Tibial artery (tissue), 4 donors: ENCODE data around the gene THRB.

Experiments used
- DNase-seq, 2 donors: peaks; one replicate each; pipeline ENCODE4 v3.0.0-alpha.2; 2019
- H3K27ac ChIP-seq, 2 donors: fragments of 200-600 bp; sonication (generic) in 1 of 2; 1 replicate in 1 of 2; 2 replicates in 1 of 2; pipeline ENCODE4 v1.5.1; 2018 to 2019; ENCODE audit warnings: mild to moderate bottlenecking in 1 of 2
- H3K27me3 ChIP-seq, 2 donors: fragments of 200-600 bp; sonication (generic) in 1 of 2; one replicate each; pipeline versions ENCODE4 v1.5.1 to v1.6.0; 2016 to 2019
- H3K36me3 ChIP-seq, 3 donors: fragments of 200-600 bp; sonication (generic) in 2 of 3; one replicate each; pipeline ENCODE4 v1.5.1; 2016 to 2019; ENCODE audit warnings: mild to moderate bottlenecking in 2 of 3
- H3K4me1 ChIP-seq, 4 donors: fragments of 200-600 bp; sonication (generic) in 2 of 4; 1 replicate in 3 of 4; 2 replicates in 1 of 4; pipeline ENCODE4 v1.5.1; 2016 to 2019
- H3K4me3 ChIP-seq, 2 donors: fragments of 200-600 bp; sonication (generic) in 1 of 2; 1 replicate in 1 of 2; 2 replicates in 1 of 2; pipeline ENCODE4 v1.5.1; 2018 to 2019; ENCODE audit warnings: mild to moderate bottlenecking in 2 of 2
- H3K9me3 ChIP-seq, 3 donors: fragments of 200-600 bp; sonication (generic) in 1 of 3; one replicate each; pipeline ENCODE4 v1.5.1; 2016 to 2019
- intact Hi-C: fragments of 100-400 bp; cut with DNase I; formaldehyde crosslinking; loops from one replicate; pipeline ENCODE4 v1.15.0; 2023; ENCODE audit warnings: low total_unique reads
- TF ChIP-seq, protein P1 (sequence below), 2 experiments: fragments of 200-600 bp in 1 of 2; fragments of 450-650 bp in 1 of 2; IDR thresholded peaks; one replicate each; pipeline ENCODE4 v1.5.1; 2017 to 2019; ENCODE audit warnings: antibody characterized with exemption in 2 of 2, mild to moderate bottlenecking in 1 of 2, moderate library complexity in 1 of 2

The THRB gene

DNA sequence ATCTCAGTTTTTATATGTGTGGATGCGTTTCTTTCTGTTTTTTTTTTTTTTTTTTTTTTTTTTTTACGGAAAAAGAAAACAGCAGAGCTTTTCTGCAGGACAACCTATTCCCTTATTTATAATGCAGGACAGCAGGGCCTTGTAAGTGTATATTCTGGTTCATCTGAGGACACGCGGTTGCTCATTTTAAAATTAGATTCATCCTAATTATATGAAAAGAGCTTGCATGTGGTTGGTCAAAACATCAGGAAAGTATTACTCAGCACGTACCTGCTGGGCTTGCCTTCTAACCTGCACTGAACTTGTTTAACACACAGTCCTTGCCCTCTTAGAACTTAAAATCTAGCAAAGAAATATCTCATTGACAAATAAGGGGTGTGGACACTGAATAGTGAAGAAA lies 13.5 kb downstream of the THRB start:
- DNase-seq: no peak
- H3K36me3 ChIP-seq: no peaks in the 10 kb centered on the region
- intact Hi-C loops: no loop called here
- H3K9me3 ChIP-seq: no peaks in the 10 kb centered on the region
- TF ChIP-seq, protein P1, sequence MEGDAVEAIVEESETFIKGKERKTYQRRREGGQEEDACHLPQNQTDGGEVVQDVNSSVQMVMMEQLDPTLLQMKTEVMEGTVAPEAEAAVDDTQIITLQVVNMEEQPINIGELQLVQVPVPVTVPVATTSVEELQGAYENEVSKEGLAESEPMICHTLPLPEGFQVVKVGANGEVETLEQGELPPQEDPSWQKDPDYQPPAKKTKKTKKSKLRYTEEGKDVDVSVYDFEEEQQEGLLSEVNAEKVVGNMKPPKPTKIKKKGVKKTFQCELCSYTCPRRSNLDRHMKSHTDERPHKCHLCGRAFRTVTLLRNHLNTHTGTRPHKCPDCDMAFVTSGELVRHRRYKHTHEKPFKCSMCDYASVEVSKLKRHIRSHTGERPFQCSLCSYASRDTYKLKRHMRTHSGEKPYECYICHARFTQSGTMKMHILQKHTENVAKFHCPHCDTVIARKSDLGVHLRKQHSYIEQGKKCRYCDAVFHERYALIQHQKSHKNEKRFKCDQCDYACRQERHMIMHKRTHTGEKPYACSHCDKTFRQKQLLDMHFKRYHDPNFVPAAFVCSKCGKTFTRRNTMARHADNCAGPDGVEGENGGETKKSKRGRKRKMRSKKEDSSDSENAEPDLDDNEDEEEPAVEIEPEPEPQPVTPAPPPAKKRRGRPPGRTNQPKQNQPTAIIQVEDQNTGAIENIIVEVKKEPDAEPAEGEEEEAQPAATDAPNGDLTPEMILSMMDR (IDR thresholded peaks at IDR 0.05): no peak
- peak overlapping the region in 1 of 2 donors; percentile 36 for H3K27ac ChIP-seq
- no peak overlapping the region for H3K4me3 ChIP-seq
- H3K4me1 ChIP-seq: peaks cover 0 to 76% (median 30%) of the 10 kb centered on the region in 4 donors
- no peaks in the 10 kb centered on the region for H3K27me3 ChIP-seq

DNA sequence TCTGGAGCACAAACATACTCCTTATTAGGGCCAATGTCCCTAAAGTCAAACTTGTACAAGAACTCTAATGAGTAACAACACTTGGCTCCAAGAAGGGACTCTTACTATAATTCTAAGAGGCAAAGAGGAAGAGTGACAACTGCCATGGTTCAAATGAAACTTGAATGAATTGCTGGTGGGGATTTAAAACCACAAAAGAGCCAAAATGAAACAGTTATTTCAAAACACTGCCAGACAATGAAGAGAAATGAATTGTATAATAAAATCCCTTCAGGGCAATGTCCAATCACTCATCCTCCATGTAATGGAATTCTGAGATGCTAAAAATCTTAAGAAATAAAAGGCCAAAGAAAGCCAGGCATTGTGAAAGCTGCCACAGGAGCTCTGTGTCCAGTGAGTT lies 14.2 kb downstream of the THRB start:
- Histone ChIP-seq H3K27me3 (no peaks in the 10 kb centered on the region), H3K4me3 (no peak overlapping the region), H3K9me3 (no peaks in the 10 kb centered on the region), H3K27ac (peak overlapping the region; percentile 36 to 49), H3K4me1 (peaks cover 0 to 76% (median 33%) of the 10 kb centered on the region in 4 donors), H3K36me3 (no peaks in the 10 kb centered on the region)
- TF ChIP-seq, protein P1 (IDR thresholded peaks at IDR 0.05): no peak
- intact Hi-C loops: no loop called here
- DNase-seq: no peak

DNA sequence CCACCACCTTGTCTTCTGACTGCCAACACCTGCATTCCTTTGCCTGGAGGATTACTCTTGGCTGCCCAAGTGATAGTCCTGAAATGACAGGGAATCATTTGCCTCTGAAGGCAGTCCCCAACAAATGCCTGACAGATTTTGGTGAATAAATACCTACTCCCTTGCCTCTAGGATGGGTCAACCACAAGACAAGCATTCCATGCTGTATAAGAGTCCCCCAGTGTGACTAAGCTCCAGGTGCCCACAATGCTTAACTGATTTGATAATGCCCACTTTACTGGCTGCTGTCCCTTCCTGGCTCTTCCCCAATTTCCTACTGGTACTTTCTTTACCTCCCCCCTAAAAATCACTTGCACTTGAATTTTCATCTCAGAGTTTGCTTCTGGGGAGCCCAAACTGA lies 14.8 kb downstream of the THRB start:
- TF ChIP-seq, protein P1 (IDR thresholded peaks at IDR 0.05): no peak
- Histone ChIP-seq H3K27ac (peak overlapping the region; percentile 49 to 64), H3K27me3 (no peaks in the 10 kb centered on the region), H3K4me1 (peaks cover 0 to 77% (median 33%) of the 10 kb centered on the region in 4 donors), H3K9me3 (no peaks in the 10 kb centered on the region), H3K36me3 (no peaks in the 10 kb centered on the region), H3K4me3 (no peak overlapping the region)
- no peak for DNase-seq
- intact Hi-C loops: no loop called here

DNA sequence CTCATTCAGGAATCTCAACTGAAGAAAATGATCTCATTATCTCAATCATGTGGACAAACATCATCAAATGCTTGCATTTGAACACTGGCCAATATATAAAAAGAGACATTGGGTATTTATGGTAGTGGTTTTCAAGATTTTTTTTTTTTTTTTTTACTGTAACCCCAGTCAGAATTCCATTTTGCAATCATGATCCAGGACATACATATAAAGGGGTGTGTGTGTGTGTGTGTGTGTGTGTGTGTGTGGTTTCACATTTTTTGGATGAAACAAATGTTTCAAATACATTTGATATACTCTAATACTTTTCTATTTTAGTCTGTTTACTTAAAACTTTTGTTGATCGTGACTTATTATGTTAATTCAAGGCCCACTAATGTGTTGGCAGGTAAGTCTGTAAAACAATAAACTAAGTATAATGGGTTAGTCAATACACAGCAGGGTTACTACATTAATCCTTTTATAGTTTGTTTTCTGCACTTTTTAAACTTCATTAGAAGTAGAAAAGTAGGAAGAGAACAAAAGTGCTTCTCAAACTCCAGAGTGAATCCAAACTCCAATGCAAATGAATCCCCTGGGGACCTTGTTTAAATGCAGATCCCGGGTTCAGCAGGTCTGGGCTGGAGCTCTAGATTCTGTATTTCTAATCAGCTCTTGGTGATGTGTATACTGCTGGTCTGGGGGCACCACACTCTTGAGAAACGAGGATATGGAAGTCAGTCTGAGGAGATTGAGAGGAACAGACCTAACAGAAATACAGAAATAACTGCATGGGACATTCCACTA lies 17.6 kb downstream of the THRB start:
- H3K27ac ChIP-seq: peak overlapping the region; percentile 3 to 34
- TF ChIP-seq, protein P1 (IDR thresholded peaks at IDR 0.05): no peak
- no peaks in the 10 kb centered on the region for H3K36me3 ChIP-seq
- H3K4me3 ChIP-seq: no peak overlapping the region
- intact Hi-C loops: no loop called here
- H3K27me3 ChIP-seq: no peaks in the 10 kb centered on the region
- DNase-seq: no peak
- H3K4me1 ChIP-seq: peaks cover 0 to 76% (median 32%) of the 10 kb centered on the region in 4 donors
- H3K9me3 ChIP-seq: no peaks in the 10 kb centered on the region

DNA sequence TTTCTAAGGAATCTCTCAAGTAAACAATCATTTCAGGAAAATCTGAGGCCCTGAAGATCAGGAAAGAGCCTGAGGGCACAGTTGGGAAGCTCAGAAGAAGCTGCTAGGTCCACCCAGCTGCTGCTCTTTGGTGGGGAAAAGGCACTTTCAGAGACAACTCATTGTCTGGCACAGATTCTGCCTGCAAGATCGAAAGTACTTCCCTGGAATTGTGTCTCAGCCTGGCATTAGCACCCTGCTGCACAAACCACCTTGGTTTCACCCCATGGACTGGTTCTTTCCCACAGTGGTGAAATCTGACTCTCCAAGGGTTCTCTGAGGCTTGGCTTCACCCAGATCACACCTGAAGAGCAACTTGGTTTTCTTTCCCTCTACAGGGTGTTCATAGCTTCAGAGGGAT lies 18.7 kb downstream of the THRB start:
- DNase-seq: no peak
- intact Hi-C loops: no loop called here

More for the DNA sequence above, 18.7 kb downstream of the THRB start:
- Histone ChIP-seq H3K27ac (peak overlapping the region in 1 of 2 donors; percentile 16), H3K9me3 (no peaks in the 10 kb centered on the region), H3K36me3 (no peaks in the 10 kb centered on the region), H3K4me1 (peaks cover 0 to 74% (median 33%) of the 10 kb centered on the region in 4 donors), H3K4me3 (no peak overlapping the region), H3K27me3 (no peaks in the 10 kb centered on the region)
- TF ChIP-seq, protein P1 (IDR thresholded peaks at IDR 0.05): no peak
